ENCODE data around the gene CAMSAP1. TPM values are rescaled to one million over a fixed set of nuclear protein-coding genes. Genes with fewer than 3 reads are reported as not detected.

Gene CAMSAP1
- total and polyA plus RNA-seq, 4 donors, result 5.0 to 29.8 (median 15.1) TPM

GRCh38 chr9:135882011-135882410, 25.3 kb downstream of the CAMSAP1 start:
- peaks cover 0 to 15% (median 3%) of the 10 kb centered on the region in 4 donors for H3K36me3 ChIP-seq (ENCODE audit: control insufficient read depth in 4 of 4, insufficient read depth in 4 of 4, low read length in 4 of 4)
- H3K27me3 ChIP-seq (ENCODE audit: control insufficient read depth in 3 of 3, insufficient read depth in 3 of 3, low read length in 2 of 3), result no peaks in the 10 kb centered on the region
- no peak for TF ChIP-seq CTCF (IDR thresholded peaks at IDR 0.05; ENCODE audit: control extremely low read depth, extremely low read depth)
- no peak for ATAC-seq (ENCODE audit: insufficient read depth, low FRiP score)
- WGBS, 2 donors, result 87 to 88% methylated on average over 12 of the region's 12 CpGs
- no peak overlapping the region for H3K27ac ChIP-seq (ENCODE audit: low read depth in 1 of 2, low read length in 1 of 2)
- DNase-seq, result no peak
- peaks cover 0 to 17% (median 0%) of the 10 kb centered on the region in 5 donors for H3K4me1 ChIP-seq (ENCODE audit: control insufficient read depth in 5 of 5, insufficient read depth in 5 of 5, low read length in 5 of 5)
- H3K9me3 ChIP-seq (ENCODE audit: control insufficient read depth in 4 of 4, insufficient read depth in 3 of 4, low read length in 3 of 4), result no peaks in the 10 kb centered on the region
- H3K9ac ChIP-seq (ENCODE audit: insufficient read depth in 1 of 2, low read length in 2 of 2), result no peak overlapping the region
- H3K4me3 ChIP-seq, result no peak overlapping the region

GRCh38 chr9:135880438-135880837, 26.9 kb downstream of the CAMSAP1 start:
- no peak overlapping the region for H3K4me3 ChIP-seq
- WGBS, 2 donors, result 88 to 90% methylated on average over 12 of the region's 12 CpGs
- no peak for DNase-seq

GRCh38 chr9:135879619-135880018, 27.7 kb downstream of the CAMSAP1 start:
- peaks cover 0 to 2% (median 0%) of the 10 kb centered on the region in 5 donors for H3K4me1 ChIP-seq (ENCODE audit: control insufficient read depth in 5 of 5, insufficient read depth in 5 of 5, low read length in 5 of 5)
- WGBS, 2 donors, result 87 to 90% methylated on average over 8 of the region's 8 CpGs
- no peak overlapping the region for H3K27ac ChIP-seq (ENCODE audit: low read depth in 1 of 2, low read length in 1 of 2)
- peaks cover 0 to 15% (median 3%) of the 10 kb centered on the region in 4 donors for H3K36me3 ChIP-seq (ENCODE audit: control insufficient read depth in 4 of 4, insufficient read depth in 4 of 4, low read length in 4 of 4)
- no peaks in the 10 kb centered on the region for H3K9me3 ChIP-seq (ENCODE audit: control insufficient read depth in 4 of 4, insufficient read depth in 3 of 4, low read length in 3 of 4)
- no peaks in the 10 kb centered on the region for H3K27me3 ChIP-seq (ENCODE audit: control insufficient read depth in 3 of 3, insufficient read depth in 3 of 3, low read length in 2 of 3)
- no peak for TF ChIP-seq CTCF (IDR thresholded peaks at IDR 0.05; ENCODE audit: control extremely low read depth, extremely low read depth)
- no peak for ATAC-seq (ENCODE audit: insufficient read depth, low FRiP score)
- no peak overlapping the region for H3K4me3 ChIP-seq
- DNase-seq, result no peak
- H3K9ac ChIP-seq (ENCODE audit: insufficient read depth in 1 of 2, low read length in 2 of 2), result no peak overlapping the region

More at GRCh38 chr9:135880438-135880837, 26.9 kb downstream of the CAMSAP1 start:
- no peak for TF ChIP-seq CTCF (IDR thresholded peaks at IDR 0.05; ENCODE audit: control extremely low read depth, extremely low read depth)
- no peaks in the 10 kb centered on the region for H3K27me3 ChIP-seq (ENCODE audit: control insufficient read depth in 3 of 3, insufficient read depth in 3 of 3, low read length in 2 of 3)
- no peak for ATAC-seq (ENCODE audit: insufficient read depth, low FRiP score)
- H3K9me3 ChIP-seq (ENCODE audit: control insufficient read depth in 4 of 4, insufficient read depth in 3 of 4, low read length in 3 of 4), result no peaks in the 10 kb centered on the region
- H3K36me3 ChIP-seq (ENCODE audit: control insufficient read depth in 4 of 4, insufficient read depth in 4 of 4, low read length in 4 of 4), result peaks cover 0 to 15% (median 3%) of the 10 kb centered on the region in 4 donors
- peaks cover 0 to 8% (median 0%) of the 10 kb centered on the region in 5 donors for H3K4me1 ChIP-seq (ENCODE audit: control insufficient read depth in 5 of 5, insufficient read depth in 5 of 5, low read length in 5 of 5)
- no peak overlapping the region for H3K27ac ChIP-seq (ENCODE audit: low read depth in 1 of 2, low read length in 1 of 2)
- no peak overlapping the region for H3K9ac ChIP-seq (ENCODE audit: insufficient read depth in 1 of 2, low read length in 2 of 2)

GRCh38 chr9:135879237-135879601, 28.1 kb downstream of the CAMSAP1 start:
- ATAC-seq (ENCODE audit: insufficient read depth, low FRiP score), result no peak
- DNase-seq, result no peak
- WGBS, 2 donors, result 79 to 88% methylated on average over 2 of the region's 2 CpGs
- H3K9ac ChIP-seq (ENCODE audit: insufficient read depth in 1 of 2, low read length in 2 of 2), result no peak overlapping the region
- H3K27ac ChIP-seq (ENCODE audit: low read depth in 1 of 2, low read length in 1 of 2), result no peak overlapping the region
- TF ChIP-seq CTCF (IDR thresholded peaks at IDR 0.05; ENCODE audit: control extremely low read depth, extremely low read depth), result no peak
- H3K9me3 ChIP-seq (ENCODE audit: control insufficient read depth in 4 of 4, insufficient read depth in 3 of 4, low read length in 3 of 4), result no peaks in the 10 kb centered on the region
- peaks cover 0 to 15% (median 3%) of the 10 kb centered on the region in 4 donors for H3K36me3 ChIP-seq (ENCODE audit: control insufficient read depth in 4 of 4, insufficient read depth in 4 of 4, low read length in 4 of 4)
- no peaks in the 10 kb centered on the region for H3K27me3 ChIP-seq (ENCODE audit: control insufficient read depth in 3 of 3, insufficient read depth in 3 of 3, low read length in 2 of 3)
- peaks cover 0 to 2% (median 0%) of the 10 kb centered on the region in 5 donors for H3K4me1 ChIP-seq (ENCODE audit: control insufficient read depth in 5 of 5, insufficient read depth in 5 of 5, low read length in 5 of 5)
- H3K4me3 ChIP-seq, result no peak overlapping the region

All from lung (tissue), 12 donors.